WTC11 (cell line): ENCODE measurements around the gene FAAP24. TPM values are rescaled to one million over a fixed set of nuclear protein-coding genes. Genes with fewer than 3 reads are reported as not detected.
"Not testable (repeated sequence)": the region's sequence is repeated elsewhere in the genome, so short reads cannot be mapped to it uniquely, and the experiment has no call there.

Experiments
- ATAC-seq: fragments of 200-7000 bp; cut with Tn5 transposase; 2 replicates; pipeline ENCODE4 v1.10.0; 2021; ENCODE audit warnings: mild to moderate bottlenecking, moderate library complexity
- CTCF ChIA-PET: fragments of 300-600 bp; sonication (Branson Sonifier 250); formaldehyde crosslinking; loops from one replicate; lab custom pipeline; 2021; ENCODE audit warnings: antibody characterized with exemption; lab: Charles Lee
- POLR2A ChIA-PET: fragments of 350-600 bp; sonication (Branson Sonifier 250); formaldehyde crosslinking; loops from one replicate; lab custom pipeline; 2021; ENCODE audit warnings: antibody characterized with exemption; lab: Charles Lee
- DNase-seq: peaks from one replicate; pipeline ENCODE4 v3.0.0; 2021; ENCODE audit warnings: low spot score
- H3K27ac Mint-ChIP-seq: 2 replicates; pipeline ENCODE4 v1.8.0; 2021; ENCODE audit warnings: mixed read lengths
- H3K27me3 Mint-ChIP-seq: 2 replicates; pipeline ENCODE4 v1.8.0; 2021; ENCODE audit warnings: low read depth, mild to moderate bottlenecking, moderate library complexity, mixed read lengths
- H3K36me3 Mint-ChIP-seq: 2 replicates; pipeline ENCODE4 v1.8.0; 2021; ENCODE audit warnings: mixed read lengths
- H3K4me1 Mint-ChIP-seq: 2 replicates; pipeline ENCODE4 v1.8.0; 2022; ENCODE audit warnings: mixed read lengths
- H3K4me3 Mint-ChIP-seq: 2 replicates; pipeline ENCODE4 v1.8.0; 2021; ENCODE audit warnings: mild to moderate bottlenecking, moderate library complexity, mixed read lengths
- H3K9me3 Mint-ChIP-seq: 2 replicates; pipeline ENCODE4 v1.8.0; 2021; ENCODE audit warnings: mixed read lengths
- CTCF ChIP-seq: fragments of 200-600 bp; IDR thresholded peaks from 2 replicates; pipeline ENCODE4 v1.8.0; 2022; ENCODE audit warnings: antibody characterized with exemption
- ELF4 ChIP-seq: sonication (generic); formaldehyde crosslinking; IDR thresholded peaks from 2 replicates; pipeline ENCODE4 v1.8.1; 2022; ENCODE audit warnings: low read depth, mild to moderate bottlenecking, moderate library complexity, missing genetic modification reagents
- ETV6 ChIP-seq: sonication (generic); formaldehyde crosslinking; IDR thresholded peaks from 2 replicates; pipeline ENCODE4 v1.8.1; 2022; ENCODE audit warnings: mild to moderate bottlenecking, missing genetic modification reagents
- GRHL2 ChIP-seq: fragments of 250-450 bp; sonication (Bioruptor Pico); IDR thresholded peaks from 2 replicates; pipeline ENCODE4 v1.8.0; 2022; ENCODE audit warnings: mild to moderate bottlenecking, moderate library complexity; ENCODE audit not compliant: insufficient replicate concordance, severe bottlenecking
- PRRX2 ChIP-seq: fragments of 250-450 bp; sonication (Bioruptor Pico); IDR thresholded peaks from 2 replicates; pipeline ENCODE4 v1.8.0; 2021; ENCODE audit warnings: mild to moderate bottlenecking
- RELA ChIP-seq: sonication (generic); formaldehyde crosslinking; IDR thresholded peaks from 2 replicates; pipeline ENCODE4 v1.8.1; 2022; ENCODE audit warnings: missing genetic modification reagents, mild to moderate bottlenecking, borderline replicate concordance
- RORB ChIP-seq: fragments of 250-450 bp; sonication (Bioruptor Pico); IDR thresholded peaks from 2 replicates; pipeline ENCODE4 v1.9.0; 2021; ENCODE audit warnings: mild to moderate bottlenecking
- ZNF317 ChIP-seq: sonication (generic); formaldehyde crosslinking; IDR thresholded peaks from 2 replicates; pipeline ENCODE4 v1.8.1; 2023; ENCODE audit warnings: low read depth, mild to moderate bottlenecking, moderate library complexity, missing genetic modification reagents, borderline replicate concordance
- ZNF396 ChIP-seq: fragments of 250-450 bp; sonication (Bioruptor Pico); IDR thresholded peaks from 2 replicates; pipeline ENCODE4 v1.8.0; 2021; ENCODE audit warnings: mild to moderate bottlenecking, moderate library complexity, borderline replicate concordance
- ZNF512 ChIP-seq: sonication (generic); formaldehyde crosslinking; IDR thresholded peaks from 2 replicates; pipeline ENCODE4 v1.8.1; 2022; ENCODE audit warnings: missing genetic modification reagents, borderline replicate concordance
- ZNF532 ChIP-seq: fragments of 250-450 bp; sonication (Bioruptor Pico); IDR thresholded peaks from 2 replicates; pipeline ENCODE4 v1.9.0; 2021; ENCODE audit warnings: mild to moderate bottlenecking, borderline replicate concordance
- total RNA-seq: library from RNA; stranded (reverse); gene quantifications from 3 replicates; pipeline ENCODE4 v1.2.3, GENCODE V29; 2021
- TF ChIP-seq, protein P1 (sequence below): fragments of 250-450 bp; sonication (Bioruptor Pico); IDR thresholded peaks from 2 replicates; pipeline ENCODE4 v2.1.2; 2022; ENCODE audit warnings: mild to moderate bottlenecking, moderate library complexity
- TF ChIP-seq, protein P2 (sequence below): sonication (generic); formaldehyde crosslinking; IDR thresholded peaks from 2 replicates; pipeline ENCODE4 v1.8.0; 2022; ENCODE audit warnings: mild to moderate bottlenecking, missing genetic modification reagents

FAAP24 gene
- total RNA-seq, 1 experiment from 2014 or later: 5.3 TPM

DNA sequence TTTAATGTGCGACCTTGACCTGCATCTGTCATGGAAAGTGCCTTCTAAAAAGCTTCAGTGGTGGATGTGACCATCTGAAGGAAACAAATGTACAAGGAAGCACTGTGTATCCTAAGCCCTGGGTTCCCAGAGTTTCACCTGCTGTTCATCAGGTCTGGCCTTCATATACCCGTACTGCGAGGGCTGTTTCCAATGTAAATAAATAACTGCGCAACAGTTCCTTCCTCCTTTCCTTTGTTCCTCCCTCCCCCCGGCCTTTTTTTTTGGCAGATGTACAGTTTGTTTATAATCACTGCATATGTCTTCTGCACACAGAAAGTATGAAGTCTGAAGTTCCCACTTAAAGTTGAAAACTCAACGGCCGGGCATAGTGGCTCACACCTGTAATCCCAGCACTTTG, 5.2 kb downstream of the FAAP24 start (continued):
- TF ChIP-seq GRHL2 (CRISPR knock-in tag) (no peak), ZNF396 (CRISPR knock-in tag) (no peak), CTCF (no peak), ZNF317 (CRISPR knock-in tag) (no peak), ETV6 (CRISPR knock-in tag) (no peak)
- TF ChIP-seq, protein P1, sequence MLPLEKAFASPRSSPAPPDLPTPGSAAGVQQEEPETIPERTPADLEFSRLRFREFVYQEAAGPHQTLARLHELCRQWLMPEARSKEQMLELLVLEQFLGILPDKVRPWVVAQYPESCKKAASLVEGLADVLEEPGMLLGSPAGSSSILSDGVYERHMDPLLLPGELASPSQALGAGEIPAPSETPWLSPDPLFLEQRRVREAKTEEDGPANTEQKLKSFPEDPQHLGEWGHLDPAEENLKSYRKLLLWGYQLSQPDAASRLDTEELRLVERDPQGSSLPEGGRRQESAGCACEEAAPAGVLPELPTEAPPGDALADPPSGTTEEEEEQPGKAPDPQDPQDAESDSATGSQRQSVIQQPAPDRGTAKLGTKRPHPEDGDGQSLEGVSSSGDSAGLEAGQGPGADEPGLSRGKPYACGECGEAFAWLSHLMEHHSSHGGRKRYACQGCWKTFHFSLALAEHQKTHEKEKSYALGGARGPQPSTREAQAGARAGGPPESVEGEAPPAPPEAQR (CRISPR knock-in tag): no peak

- H3K27ac Mint-ChIP-seq, DNase-seq, H3K27me3 Mint-ChIP-seq, H3K9me3 Mint-ChIP-seq, H3K4me1 Mint-ChIP-seq, POLR2A ChIA-PET, CTCF ChIA-PET, H3K4me3 Mint-ChIP-seq, ATAC-seq: not testable (repeated sequence)
- H3K36me3 Mint-ChIP-seq: peaks cover 27% of the 10 kb centered on the region
These were observed 5.8 kb downstream of the FAAP24 start for GRCh38 chr19:32977813-32978212.

- peaks cover 31% of the 10 kb centered on the region for H3K36me3 Mint-ChIP-seq
- H3K4me1 Mint-ChIP-seq, H3K27ac Mint-ChIP-seq, DNase-seq, H3K9me3 Mint-ChIP-seq, ATAC-seq, H3K4me3 Mint-ChIP-seq, POLR2A ChIA-PET, CTCF ChIA-PET, H3K27me3 Mint-ChIP-seq: not testable (repeated sequence)
These were observed 7.8 kb downstream of the FAAP24 start for GRCh38 chr19:32979807-32980206.

DNA sequence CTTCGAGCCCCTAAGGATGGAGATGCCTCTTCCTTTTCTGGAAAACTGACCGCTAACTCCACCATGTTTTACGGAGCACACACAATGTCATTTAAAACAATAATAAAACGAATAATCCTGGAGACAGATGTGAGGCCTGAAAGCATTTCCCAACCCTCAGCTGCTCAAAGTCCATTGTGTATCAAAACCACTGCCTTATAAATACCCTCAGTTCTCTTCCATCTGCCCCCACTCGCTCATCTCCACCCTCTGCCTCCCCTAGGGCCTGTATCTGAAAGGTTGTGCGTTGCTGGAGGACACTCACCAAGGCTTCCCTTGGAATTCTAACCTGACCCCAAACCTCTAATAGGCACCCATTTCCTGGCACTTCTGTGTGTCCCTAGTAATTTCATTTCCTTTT, 10.4 kb downstream of the FAAP24 start:
- H3K27me3 Mint-ChIP-seq, H3K4me1 Mint-ChIP-seq, H3K27ac Mint-ChIP-seq, H3K9me3 Mint-ChIP-seq, H3K4me3 Mint-ChIP-seq, DNase-seq, CTCF ChIA-PET, ATAC-seq, POLR2A ChIA-PET: not testable (repeated sequence)
- H3K36me3 Mint-ChIP-seq: peaks cover 32% of the 10 kb centered on the region

- H3K27ac Mint-ChIP-seq: 0 out of 2 replicates have a peak overlapping the region, but pooled peaks have one; percentile 24
- H3K36me3 Mint-ChIP-seq: peaks cover 44% of the 10 kb centered on the region
- H3K9me3 Mint-ChIP-seq, CTCF ChIA-PET, H3K27me3 Mint-ChIP-seq, ATAC-seq, H3K4me1 Mint-ChIP-seq, DNase-seq, H3K4me3 Mint-ChIP-seq, POLR2A ChIA-PET: not testable (repeated sequence)
These were observed 16.2 kb downstream of the FAAP24 start for GRCh38 chr19:32988254-32988653.

DNA sequence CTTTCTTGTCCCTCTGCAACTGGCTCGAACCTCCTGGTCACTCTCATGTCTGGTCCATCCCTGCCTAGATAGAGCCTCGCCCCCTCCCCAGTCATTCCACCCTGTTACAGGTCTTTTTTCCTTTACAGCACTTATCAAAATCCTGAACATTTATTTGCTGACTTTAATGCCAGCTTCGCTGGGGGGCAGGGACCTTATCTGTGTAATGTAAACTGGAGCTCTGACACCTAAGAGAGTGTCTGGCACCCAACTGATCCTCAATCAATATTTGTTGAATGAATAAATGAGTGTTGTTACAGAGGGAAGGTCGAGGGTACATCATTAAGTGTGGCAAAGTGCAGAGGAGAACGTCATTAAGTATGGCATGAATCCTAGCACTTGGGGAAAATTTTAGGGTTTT, 16.7 kb downstream of the FAAP24 start:
- Mint-ChIP-seq H3K27ac (no peak overlapping the region), H3K36me3 (peaks cover 47% of the 10 kb centered on the region), H3K9me3 (no peaks in the 10 kb centered on the region), H3K4me3 (no peak overlapping the region), H3K27me3 (no peaks in the 10 kb centered on the region), H3K4me1 (no peaks in the 10 kb centered on the region)
- CTCF ChIA-PET: no interaction called here
- POLR2A ChIA-PET: no interaction called here
- no peak for ATAC-seq
- DNase-seq: no peak
- no peak for TF ChIP-seq ZNF532 (CRISPR knock-in tag)
- no peak for TF ChIP-seq ZNF512
- TF ChIP-seq RELA (CRISPR knock-in tag): no peak
- no peak for TF ChIP-seq ELF4 (CRISPR knock-in tag)
- TF ChIP-seq PRRX2 (CRISPR knock-in tag): no peak
- TF ChIP-seq, protein P2, sequence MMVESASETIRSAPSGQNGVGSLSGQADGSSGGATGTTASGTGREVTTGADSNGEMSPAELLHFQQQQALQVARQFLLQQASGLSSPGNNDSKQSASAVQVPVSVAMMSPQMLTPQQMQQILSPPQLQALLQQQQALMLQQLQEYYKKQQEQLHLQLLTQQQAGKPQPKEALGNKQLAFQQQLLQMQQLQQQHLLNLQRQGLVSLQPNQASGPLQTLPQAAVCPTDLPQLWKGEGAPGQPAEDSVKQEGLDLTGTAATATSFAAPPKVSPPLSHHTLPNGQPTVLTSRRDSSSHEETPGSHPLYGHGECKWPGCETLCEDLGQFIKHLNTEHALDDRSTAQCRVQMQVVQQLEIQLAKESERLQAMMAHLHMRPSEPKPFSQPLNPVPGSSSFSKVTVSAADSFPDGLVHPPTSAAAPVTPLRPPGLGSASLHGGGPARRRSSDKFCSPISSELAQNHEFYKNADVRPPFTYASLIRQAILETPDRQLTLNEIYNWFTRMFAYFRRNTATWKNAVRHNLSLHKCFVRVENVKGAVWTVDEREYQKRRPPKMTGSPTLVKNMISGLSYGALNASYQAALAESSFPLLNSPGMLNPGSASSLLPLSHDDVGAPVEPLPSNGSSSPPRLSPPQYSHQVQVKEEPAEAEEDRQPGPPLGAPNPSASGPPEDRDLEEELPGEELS (CRISPR knock-in tag): no peak
- no peak for TF ChIP-seq RORB (CRISPR knock-in tag)
